Sigmoid colon (tissue), 7 donors: ENCODE results near the gene PRDX1. TPM values are rescaled to one million over a fixed set of nuclear protein-coding genes. Genes with fewer than 3 reads are reported as not detected.

Experiments
- DNase-seq: peaks from one replicate; pipeline ENCODE4 v3.0.0-alpha.2; 2019
- H3K27ac ChIP-seq, 4 donors: fragments of 200-600 bp; sonication (generic); one replicate each; pipeline ENCODE4 v1.5.1; 2016 to 2019; ENCODE audit warnings: mild to moderate bottlenecking in 1 of 4
- H3K27me3 ChIP-seq, 3 donors: fragments of 200-600 bp; sonication (generic); one replicate each; pipeline ENCODE4 v1.5.1; 2019; ENCODE audit warnings: mild to moderate bottlenecking in 1 of 3
- H3K36me3 ChIP-seq, 4 donors: fragments of 200-600 bp; sonication (generic); one replicate each; pipeline ENCODE4 v1.5.1; 2016 to 2019
- H3K4me1 ChIP-seq, 4 donors: fragments of 200-600 bp; sonication (generic); one replicate each; pipeline ENCODE4 v1.5.1; 2017 to 2019
- H3K4me3 ChIP-seq, 4 donors: fragments of 200-600 bp; sonication (generic); one replicate each; pipeline ENCODE4 v1.5.1; 2017 to 2019; ENCODE audit warnings: mild to moderate bottlenecking in 2 of 4, moderate library complexity in 1 of 4
- H3K9me3 ChIP-seq, 4 donors: fragments of 200-600 bp in 3 of 4; sonication (generic) in 3 of 4; one replicate each; pipeline versions ENCODE4 v1.5.1 to v1.6.1; 2013 to 2019
- EP300 ChIP-seq, 4 donors: sonication (generic); formaldehyde crosslinking; IDR thresholded peaks; one replicate each; pipeline ENCODE4 v1.6.1; 2017; ENCODE audit warnings: antibody characterized with exemption in 4 of 4
- POLR2A ChIP-seq, 2 donors: fragments of 450-650 bp; IDR thresholded peaks; one replicate each; pipeline ENCODE4 v1.6.1; 2016; ENCODE audit warnings: antibody characterized with exemption in 2 of 2, mild to moderate bottlenecking in 2 of 2, moderate library complexity in 2 of 2
- POLR2AphosphoS5 ChIP-seq, 4 donors: sonication (generic); formaldehyde crosslinking; IDR thresholded peaks; one replicate each; pipeline ENCODE4 v1.6.1; 2017; ENCODE audit warnings: antibody characterized with exemption in 4 of 4
- WGBS, 2 donors: extraction: QIAGEN DNeasy Blood & Tissue Kit; methylation state at CpG; one replicate each; pipeline ENCODE4 v1.1.7; 2013; 5-methylcytosine and 5-hydroxymethylcytosine counted together
- intact Hi-C: fragments of 100-400 bp; cut with DNase I; formaldehyde crosslinking; loops from one replicate; pipeline ENCODE4 v1.15.1; 2023
- polyA plus RNA-seq, 3 donors: library from polyadenylated mRNA; stranded (reverse); fragments of 200-250 nt; gene quantifications; one replicate each; pipeline ENCODE4 v1.2.3, GENCODE V29; 2013
- total RNA-seq, 4 donors: library from RNA; depleted of rRNA; stranded (reverse); fragments of >200 nt; gene quantifications; one replicate each; pipeline ENCODE4 v1.1.0, GENCODE V29; 2016
- TF ChIP-seq, protein P1 (sequence below), 4 experiments: fragments of 450-650 bp in 3 of 4; fragments of 200-600 bp in 1 of 4; IDR thresholded peaks; one replicate each; pipeline ENCODE4 v1.5.1; 2016 to 2019; ENCODE audit warnings: antibody characterized with exemption in 4 of 4, mild to moderate bottlenecking in 3 of 4, moderate library complexity in 2 of 4
- donor health status: healthy with polysubstance abuse.
- donor health status: Bipolar disorder and iron deficiency.
- donor health status: healthy.

PRDX1 gene
- total and polyA plus RNA-seq, 7 donors = 169 to 661 (median 257) TPM

DNA sequence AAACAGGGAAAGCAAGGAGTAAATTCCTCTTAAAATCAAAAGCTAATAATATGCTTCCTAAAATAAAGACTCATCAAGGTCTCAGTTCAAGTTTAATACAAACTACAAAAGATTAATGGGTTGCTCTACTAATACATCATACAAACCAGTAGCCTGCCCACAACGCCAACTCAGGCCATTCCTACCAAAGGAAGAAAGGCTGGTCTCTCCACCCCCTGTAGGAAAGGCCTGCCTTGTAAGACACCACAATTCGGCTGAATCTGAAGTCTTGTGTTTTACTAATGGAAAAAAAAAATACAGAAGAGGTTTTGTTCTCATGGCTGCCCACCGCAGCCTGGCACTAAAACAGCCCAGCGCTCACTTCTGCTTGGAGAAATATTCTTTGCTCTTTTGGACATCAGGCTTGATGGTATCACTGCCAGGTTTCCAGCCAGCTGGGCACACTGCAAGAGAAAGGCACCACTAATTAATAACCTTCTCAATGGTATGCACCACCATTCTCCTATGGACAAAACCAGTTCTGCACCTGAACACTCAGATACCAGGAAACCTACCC, 10.6 kb downstream of the PRDX1 start:
- intact Hi-C loops = no loop called here
- 90 to 92% methylated on average over 4 of the region's 4 CpGs for WGBS, 2 donors
- peaks cover 28 to 77% (median 56%) of the 10 kb centered on the region in 4 donors for H3K36me3 ChIP-seq
- TF ChIP-seq, protein P1, sequence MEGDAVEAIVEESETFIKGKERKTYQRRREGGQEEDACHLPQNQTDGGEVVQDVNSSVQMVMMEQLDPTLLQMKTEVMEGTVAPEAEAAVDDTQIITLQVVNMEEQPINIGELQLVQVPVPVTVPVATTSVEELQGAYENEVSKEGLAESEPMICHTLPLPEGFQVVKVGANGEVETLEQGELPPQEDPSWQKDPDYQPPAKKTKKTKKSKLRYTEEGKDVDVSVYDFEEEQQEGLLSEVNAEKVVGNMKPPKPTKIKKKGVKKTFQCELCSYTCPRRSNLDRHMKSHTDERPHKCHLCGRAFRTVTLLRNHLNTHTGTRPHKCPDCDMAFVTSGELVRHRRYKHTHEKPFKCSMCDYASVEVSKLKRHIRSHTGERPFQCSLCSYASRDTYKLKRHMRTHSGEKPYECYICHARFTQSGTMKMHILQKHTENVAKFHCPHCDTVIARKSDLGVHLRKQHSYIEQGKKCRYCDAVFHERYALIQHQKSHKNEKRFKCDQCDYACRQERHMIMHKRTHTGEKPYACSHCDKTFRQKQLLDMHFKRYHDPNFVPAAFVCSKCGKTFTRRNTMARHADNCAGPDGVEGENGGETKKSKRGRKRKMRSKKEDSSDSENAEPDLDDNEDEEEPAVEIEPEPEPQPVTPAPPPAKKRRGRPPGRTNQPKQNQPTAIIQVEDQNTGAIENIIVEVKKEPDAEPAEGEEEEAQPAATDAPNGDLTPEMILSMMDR (IDR thresholded peaks at IDR 0.05) = no peak
- TF ChIP-seq POLR2AphosphoS5 (IDR thresholded peaks at IDR 0.05) (no peak), POLR2A (IDR thresholded peaks at IDR 0.05) (no peak), EP300 (IDR thresholded peaks at IDR 0.05) (no peak)
- H3K4me3 ChIP-seq = no peak overlapping the region
- no peak overlapping the region for H3K27ac ChIP-seq
- no peaks in the 10 kb centered on the region for H3K9me3 ChIP-seq
- peaks cover 0 to 15% (median 9%) of the 10 kb centered on the region in 4 donors for H3K4me1 ChIP-seq
- no peaks in the 10 kb centered on the region for H3K27me3 ChIP-seq
- DNase-seq = peak; percentile 34

DNA sequence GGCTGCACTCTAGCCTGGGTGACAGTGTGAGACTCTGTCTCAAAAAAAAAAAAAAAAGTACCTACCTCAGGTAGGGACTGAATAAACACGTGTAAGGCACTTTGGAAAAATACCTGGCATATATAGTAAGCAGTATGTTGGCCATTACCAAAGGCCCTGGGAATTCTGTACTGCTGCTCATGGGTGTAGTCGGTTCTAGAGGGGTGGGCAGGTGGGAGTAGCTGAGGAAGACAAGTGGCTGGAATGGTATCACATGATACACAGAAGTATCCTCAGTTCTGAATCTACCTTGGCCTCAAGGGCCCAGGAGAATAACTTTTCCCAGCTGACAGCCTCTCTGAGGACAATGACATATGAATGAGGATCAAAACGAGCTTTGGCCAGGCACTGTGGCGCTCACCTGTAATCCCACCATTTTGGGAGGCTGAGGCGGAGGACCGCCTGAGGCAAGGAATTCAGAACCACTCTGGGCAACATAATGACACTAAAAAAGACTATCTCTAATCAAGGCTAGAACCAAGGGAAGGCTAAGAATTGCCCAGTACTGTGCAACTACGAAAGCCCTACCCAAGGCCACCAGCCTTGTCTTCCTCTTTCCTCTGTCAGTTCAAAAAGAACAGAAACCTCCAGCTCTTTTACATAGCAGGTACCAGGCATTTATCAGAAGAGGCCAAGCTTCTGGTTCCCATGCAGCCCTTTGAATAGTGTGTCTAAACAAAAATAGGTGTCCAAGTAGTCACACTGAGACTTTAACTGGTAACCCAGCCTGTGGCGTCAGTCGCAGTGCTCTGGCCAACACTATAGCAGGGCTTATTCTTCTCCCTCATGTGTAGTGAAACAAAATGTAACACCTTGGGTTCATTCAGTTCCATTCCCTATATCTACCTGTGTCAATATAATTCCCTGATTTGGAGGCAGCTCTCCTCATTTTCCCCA, 11.4 kb downstream of the PRDX1 start:
- Histone ChIP-seq H3K4me1 (peaks cover 0 to 9% (median 4%) of the 10 kb centered on the region in 4 donors), H3K9me3 (no peaks in the 10 kb centered on the region), H3K27ac (no peak overlapping the region), H3K4me3 (no peak overlapping the region), H3K27me3 (no peaks in the 10 kb centered on the region), H3K36me3 (peaks cover 28 to 70% (median 54%) of the 10 kb centered on the region in 4 donors)
- TF ChIP-seq POLR2AphosphoS5 (IDR thresholded peaks at IDR 0.05) (no peak), POLR2A (IDR thresholded peaks at IDR 0.05) (no peak), EP300 (IDR thresholded peaks at IDR 0.05) (no peak)
- TF ChIP-seq, protein P1 (IDR thresholded peaks at IDR 0.05) = no peak
- intact Hi-C loops = no loop called here
- DNase-seq = no peak
- WGBS, 2 donors = 66 to 82% methylated on average over 9 of the region's 9 CpGs

- peaks cover 0 to 9% (median 4%) of the 10 kb centered on the region in 4 donors for H3K4me1 ChIP-seq
- H3K9me3 ChIP-seq = no peaks in the 10 kb centered on the region
- WGBS, 2 donors = 74 to 86% methylated on average over 15 of the region's 15 CpGs
- no peaks in the 10 kb centered on the region for H3K27me3 ChIP-seq
- DNase-seq = no peak
- no peak overlapping the region for H3K4me3 ChIP-seq
- H3K36me3 ChIP-seq = peaks cover 13 to 52% (median 38%) of the 10 kb centered on the region in 4 donors
- H3K27ac ChIP-seq = peak overlapping the region; percentile 22 to 30 (median 28)
- TF ChIP-seq POLR2A (IDR thresholded peaks at IDR 0.05) = no peak
- TF ChIP-seq POLR2AphosphoS5 (IDR thresholded peaks at IDR 0.05) = peak in 1 of 4 donors; percentile 20
- no peak for TF ChIP-seq EP300 (IDR thresholded peaks at IDR 0.05)
- TF ChIP-seq, protein P1 (IDR thresholded peaks at IDR 0.05) = peak in 1 of 4 experiments; percentile 15
- intact Hi-C loops = loop anchor here (10.0 kb wide), 1 partner anchor 176 kb away; the partner anchor contains the start of genes GPBP1L1 and TMEM69
Measured at GRCh38 chr1:45508295-45509151, 13.2 kb downstream of the PRDX1 start.

GRCh38 chr1:45507893-45508292, 13.8 kb downstream of the PRDX1 start:
- DNase-seq = no peak
- Histone ChIP-seq H3K4me3 (no peak overlapping the region), H3K27me3 (no peaks in the 10 kb centered on the region), H3K4me1 (peaks cover 0 to 9% (median 4%) of the 10 kb centered on the region in 4 donors), H3K9me3 (no peaks in the 10 kb centered on the region), H3K27ac (peak overlapping the region in 3 of 4 donors; percentile 22 to 30 (median 28)), H3K36me3 (peaks cover 7 to 46% (median 32%) of the 10 kb centered on the region in 4 donors)
- intact Hi-C loops = loop anchor here (10.0 kb wide), 1 partner anchor 177 kb away; the partner anchor contains the start of genes GPBP1L1 and TMEM69
- TF ChIP-seq, protein P1 (IDR thresholded peaks at IDR 0.05) = no peak
- TF ChIP-seq EP300 (IDR thresholded peaks at IDR 0.05) (no peak), POLR2A (IDR thresholded peaks at IDR 0.05) (no peak), POLR2AphosphoS5 (IDR thresholded peaks at IDR 0.05) (no peak)
- 83 to 89% methylated on average over 4 of the region's 4 CpGs for WGBS, 2 donors
